Measurements from ENCODE around the gene C11orf65.

DNA sequence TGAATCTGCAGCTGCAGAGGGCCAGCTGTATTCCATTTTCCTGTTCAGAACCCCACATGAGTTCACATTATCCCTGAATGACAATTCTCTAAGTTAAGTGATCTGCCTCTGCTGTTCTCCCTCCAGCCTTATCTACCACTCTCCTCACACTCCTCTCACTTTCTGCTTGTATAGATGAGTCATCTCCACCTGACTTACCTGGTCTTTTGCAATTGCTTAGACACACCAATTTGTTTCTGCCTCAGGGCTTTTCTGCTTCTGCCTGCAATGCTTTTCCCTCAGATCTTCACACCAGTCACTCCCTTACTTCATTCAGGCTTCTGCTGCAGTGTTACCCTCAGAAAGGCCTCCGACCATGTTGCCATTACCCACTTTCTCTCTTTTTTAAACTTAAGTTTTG is 126.4 kb downstream of the C11orf65 start:
- TF ChIP-seq POLR2A (IDR thresholded peaks at IDR 0.05; ENCODE audit: low read depth, low read length) (no peak), POLR2AphosphoS5 (IDR thresholded peaks at IDR 0.05; ENCODE audit: low read depth, low read length) (no peak), TAF1 (IDR thresholded peaks at IDR 0.05; ENCODE audit: borderline replicate concordance, low read depth, low read length) (no peak)

All from GM12892 (cell line).